HG02623 (cell line): ENCODE results near the gene VEPH1.

ENCODE experiments used
- ATAC-seq: cut with Tn5 transposase; IDR thresholded peaks from one replicate; pipeline ENCODE4 v1.9.1; 2021; ENCODE audit warnings: moderate library complexity; ENCODE audit not compliant: unreplicated experiment

Gene VEPH1

DNA sequence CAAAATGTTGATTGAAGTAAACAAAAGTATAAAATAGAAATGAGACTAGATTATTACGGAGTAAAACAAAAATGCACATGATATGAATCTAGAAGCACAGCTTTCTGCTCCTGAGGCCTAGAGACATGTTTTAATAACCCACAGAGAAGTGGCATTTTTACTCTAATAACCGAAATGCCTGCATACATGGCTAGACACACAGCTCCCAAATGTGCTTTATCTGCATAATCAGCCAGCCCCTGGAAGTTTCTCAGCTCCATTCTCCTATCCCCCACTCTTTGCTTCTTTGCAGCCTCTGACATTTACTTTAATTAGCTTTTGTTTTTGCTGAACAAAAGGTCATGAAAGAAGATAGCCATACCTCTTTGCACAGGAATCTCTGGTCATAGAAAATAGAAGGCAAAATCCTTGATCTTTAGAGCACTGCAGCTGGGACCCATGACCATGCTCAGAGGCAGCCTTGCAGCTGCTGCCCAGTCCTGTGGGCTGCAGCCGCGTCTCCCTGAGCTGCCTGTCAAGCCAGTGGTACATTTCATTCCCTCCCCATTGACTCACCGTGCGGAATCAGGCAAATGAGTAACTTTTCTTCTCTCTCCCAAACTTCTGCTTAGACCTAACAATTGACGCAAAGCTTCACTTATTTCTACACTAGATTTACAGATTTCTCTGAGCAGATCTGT lies at the start of gene VEPH1:
Gene VEPH1, minus strand, starts transcription at position 501 of the 680 bp plus-strand sequence. CDS start 8,067 bp downstream, outside the sequence.
- no peak for ATAC-seq

DNA sequence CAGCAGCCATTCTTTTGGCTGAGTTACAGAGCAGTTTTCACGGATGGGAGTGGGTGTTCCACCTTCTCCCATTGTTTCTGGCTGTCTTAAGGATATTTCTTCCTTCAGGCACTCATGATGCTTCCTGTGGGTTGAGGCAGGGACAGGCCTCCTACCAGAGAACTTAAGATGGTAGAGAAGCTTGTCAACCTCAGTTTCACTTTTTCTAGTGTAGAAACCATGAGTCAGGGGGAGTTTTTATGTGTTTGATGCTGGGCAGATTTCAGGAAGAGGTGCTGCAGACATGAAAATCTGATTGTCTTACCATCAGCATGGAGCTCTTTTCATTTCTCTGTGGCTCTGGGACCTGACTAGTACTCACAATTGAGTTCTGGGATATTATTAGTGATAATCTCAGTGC lies 48.7 kb upstream of the VEPH1 start:
- ATAC-seq: no peak

DNA sequence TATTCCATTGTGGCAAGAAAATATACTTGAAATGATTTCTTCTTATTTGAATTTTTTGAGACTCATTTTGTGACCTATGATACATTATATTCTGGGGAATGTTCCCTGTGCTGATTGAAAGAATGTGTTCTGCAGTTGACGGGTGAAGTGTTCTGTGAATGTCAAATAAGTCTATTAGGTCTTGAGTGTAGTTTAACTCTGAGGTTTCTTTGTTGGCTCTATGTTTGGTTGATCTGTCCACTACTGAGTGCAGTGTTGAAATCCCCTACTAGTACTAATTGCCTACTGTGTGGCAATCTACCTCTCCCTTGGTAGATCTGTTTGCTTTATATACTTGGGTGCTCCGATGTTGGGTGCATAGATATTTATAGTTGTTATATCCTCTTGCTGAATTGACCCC lies 46.3 kb upstream of the VEPH1 start:
- ATAC-seq: no peak

DNA sequence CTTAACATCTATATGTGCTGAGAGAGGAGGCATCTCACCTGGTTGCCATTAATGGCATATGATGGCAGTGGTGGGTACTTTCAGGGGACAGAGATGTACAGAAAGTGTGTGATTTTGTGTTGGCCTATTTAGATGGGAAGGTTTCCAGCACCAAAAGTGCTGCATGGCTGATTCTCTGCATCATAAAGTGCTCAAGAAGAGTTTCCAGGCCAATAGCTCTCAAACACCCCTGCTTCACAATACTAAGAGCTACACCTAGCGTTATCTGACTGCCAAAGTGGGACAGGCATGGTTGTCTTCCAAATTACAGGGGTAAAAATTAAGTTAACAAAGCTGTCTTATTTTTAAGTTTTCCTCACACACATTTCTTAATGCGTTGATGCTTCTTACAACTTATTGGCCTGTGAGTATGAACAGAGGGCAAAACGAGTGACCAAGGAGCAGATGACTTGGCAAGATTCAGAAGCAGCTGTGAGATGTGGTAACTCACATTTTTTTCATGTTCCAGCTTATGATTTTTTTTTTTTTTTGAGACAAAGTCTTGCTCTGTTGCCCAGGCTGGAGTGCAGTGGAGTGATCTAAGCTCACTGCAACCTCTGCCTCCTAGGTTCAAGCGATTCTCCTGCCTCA lies 41.4 kb upstream of the VEPH1 start:
- no peak for ATAC-seq

DNA sequence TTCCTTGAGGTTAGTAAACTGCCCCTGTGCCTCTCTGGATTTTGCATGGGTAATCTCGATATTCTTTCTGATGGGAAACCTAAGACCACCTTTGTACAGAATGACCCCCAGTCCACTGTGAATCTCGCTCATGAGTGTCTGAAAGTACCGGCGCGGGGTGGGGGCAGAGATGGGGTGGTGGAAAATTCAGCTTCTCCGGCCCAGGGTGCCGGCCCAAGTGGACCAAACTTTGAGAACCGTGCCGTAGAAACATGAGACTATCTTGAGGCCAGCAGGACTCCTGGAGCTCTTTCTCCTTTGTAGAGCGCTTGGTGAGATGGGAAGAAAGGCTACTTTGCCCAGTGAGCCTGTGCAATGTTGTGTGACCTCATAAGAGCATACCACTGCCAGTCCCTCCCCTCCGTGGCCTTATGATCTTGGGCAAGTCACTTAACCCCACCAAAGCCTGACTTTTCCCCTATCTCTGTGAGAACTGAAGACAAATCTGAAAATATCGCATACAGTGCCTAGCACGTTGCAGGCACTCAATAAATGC lies 40.4 kb upstream of the VEPH1 start:
- ATAC-seq: no peak

DNA sequence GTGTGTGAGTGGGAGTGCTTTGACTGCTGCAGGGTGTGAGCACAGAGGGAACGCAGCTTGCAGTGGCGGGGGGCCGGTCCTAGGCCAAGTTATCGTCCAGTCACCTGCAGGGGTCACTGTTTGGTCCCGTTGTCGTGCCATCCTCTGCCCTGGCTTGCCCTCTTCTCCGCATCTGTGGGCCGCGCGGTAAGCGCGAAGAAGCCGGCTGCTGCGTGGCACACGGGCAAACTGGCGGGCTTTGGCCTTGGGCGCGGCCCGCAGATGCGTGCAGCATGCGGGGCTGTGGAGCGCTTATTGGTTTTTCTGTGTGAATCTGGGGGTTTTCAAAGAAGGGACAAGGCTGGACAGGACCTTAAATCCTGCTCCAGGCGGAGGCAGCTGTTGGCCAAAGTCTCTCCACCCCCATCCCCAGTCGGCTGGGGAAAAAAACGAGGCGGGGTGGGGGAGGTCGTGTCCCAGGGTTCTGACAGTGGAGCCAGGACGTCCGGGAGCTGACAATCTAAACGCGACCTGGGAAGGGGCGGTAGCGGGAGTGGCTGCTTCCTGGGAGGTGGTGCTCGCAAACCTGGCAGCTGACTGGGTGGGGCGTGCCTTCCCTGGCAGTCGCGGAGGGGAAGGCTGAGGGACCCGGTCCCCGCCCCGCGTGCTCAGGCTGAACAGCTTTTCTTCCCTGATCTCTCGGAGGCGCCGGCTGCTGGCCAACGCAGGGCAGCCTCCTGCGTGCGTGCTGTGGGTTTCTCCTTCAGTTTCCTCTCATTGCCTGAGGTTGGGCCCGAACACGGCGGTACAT lies 39.7 kb upstream of the VEPH1 start:
- ATAC-seq: no peak

DNA sequence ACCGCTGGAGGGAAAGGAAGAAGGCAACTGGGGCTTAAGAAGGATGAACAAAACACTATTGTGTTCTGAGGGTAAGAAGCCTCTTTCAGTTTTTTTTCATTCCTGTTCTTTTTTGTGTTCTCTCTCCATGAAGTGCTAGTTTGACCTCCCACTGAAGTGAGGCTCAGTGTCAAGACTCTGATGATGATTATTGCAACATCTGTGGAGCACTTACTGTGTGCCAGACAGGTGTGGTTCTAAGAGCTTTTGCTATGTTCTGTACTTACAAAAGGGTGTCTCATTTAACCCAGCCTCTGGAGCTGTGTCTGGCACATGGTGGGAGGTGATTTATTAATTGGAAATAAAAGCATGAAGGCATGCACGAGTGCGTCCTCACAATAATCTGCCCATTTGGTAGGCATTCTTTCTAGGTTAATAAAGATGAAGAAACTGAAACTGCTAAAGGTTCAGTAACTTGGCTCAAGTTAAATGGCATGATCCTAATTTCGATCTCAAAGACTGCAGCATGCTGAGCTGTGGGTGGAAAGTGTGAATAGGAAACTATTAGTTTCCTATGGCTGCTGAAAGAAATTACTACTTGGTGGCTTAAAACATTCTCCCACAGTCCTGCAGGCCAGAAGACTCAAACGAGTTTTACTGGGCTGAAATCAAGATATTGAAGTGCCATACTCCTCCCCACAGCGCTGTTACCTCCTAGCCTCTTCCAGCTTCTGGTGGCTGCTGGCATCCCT lies 38.5 kb upstream of the VEPH1 start:
- no peak for ATAC-seq

DNA sequence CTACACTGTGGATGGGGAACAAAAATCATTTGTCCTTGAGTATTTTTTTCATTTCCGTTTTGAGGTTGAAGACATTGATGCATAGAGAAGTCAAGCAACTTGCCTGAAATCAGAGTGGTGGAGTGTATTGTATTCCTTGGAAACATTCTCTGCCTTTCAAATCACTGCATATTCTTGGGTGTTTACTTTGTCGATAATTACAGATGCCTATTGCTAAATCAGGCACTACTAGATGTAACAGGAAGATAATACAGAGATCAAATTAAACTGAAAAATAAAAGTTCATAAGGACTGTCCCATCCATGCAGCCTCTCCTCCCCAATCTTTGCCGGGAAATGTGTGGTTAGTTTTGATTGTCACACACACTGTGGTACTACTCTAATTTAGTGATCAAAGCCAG lies 37.4 kb upstream of the VEPH1 start:
- no peak for ATAC-seq

DNA sequence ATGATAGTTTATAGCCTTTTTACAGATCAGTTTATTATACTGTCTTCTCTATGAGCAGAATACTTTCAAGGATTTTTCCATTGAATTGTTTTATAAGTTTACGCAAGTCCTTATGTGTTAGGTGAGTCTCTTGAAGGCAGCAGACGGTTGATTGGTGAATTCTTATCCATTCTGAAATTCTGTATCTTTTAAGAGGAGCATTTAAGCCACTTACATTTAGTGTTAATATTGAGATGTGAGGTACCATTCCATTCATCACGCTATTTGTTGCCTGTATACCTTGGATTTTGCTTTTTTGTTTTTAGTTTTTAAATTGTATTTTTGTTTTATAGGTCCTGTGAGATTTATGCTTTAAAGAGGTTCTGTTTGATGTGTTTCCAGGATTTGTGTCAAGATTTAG lies 32.5 kb upstream of the VEPH1 start:
- no peak for ATAC-seq

DNA sequence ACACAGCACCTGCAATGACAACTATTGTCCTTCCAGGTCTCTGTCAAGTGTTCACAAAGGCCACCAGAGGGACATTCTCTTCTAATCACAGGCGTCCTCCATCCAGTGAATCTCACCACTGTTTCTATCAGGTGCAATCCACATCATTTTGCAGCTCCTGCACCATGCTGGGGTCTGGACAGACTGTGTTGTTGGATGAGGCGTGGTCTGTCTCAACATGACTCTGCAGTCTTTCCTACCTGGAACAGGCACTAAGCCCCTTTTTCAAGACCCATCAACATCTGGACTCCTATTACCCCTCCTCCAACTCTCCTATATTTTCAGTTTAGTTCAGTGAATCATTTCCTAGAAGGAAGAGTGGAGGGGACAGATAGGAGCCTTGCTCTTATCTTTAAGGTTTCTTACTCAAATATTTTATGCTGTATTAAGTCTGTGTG lies 31.5 kb upstream of the VEPH1 start:
- ATAC-seq: no peak

DNA sequence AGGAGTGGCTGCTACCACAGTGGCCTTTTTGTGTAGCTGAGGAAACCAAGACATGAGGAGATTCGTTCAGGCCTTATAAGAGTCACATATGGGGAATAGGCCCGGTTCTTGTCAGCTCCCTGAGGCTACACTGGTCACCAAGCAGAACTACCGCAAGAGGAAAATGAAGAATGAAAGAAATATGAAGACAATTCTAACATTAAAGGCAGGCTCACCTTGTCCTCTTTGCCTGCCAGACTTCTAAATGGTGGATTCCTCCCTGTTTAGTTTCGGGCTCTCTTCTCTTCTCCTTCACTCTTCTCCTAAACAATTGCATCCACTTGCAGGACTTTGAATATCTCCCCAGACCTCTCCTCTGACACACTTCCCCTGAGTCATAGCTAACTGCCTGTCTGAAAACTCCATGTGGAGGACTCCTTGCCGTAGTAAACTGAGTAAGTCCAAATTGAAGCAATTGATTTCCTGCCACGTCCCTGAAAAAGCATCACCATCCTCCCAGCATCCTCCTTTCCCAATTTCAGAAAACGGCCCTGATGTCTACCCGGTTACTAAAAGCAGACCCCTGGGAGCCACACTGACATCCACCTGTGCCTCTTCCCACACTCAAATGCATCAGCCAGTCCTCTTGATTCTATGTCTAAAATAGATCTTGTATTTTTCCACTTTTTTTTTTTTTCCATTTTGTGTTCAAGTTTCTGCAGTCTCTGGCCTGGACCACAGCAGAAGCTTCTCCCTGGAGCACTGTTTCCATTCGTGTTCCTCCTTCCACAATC lies 30.3 kb upstream of the VEPH1 start:
- ATAC-seq: no peak

DNA sequence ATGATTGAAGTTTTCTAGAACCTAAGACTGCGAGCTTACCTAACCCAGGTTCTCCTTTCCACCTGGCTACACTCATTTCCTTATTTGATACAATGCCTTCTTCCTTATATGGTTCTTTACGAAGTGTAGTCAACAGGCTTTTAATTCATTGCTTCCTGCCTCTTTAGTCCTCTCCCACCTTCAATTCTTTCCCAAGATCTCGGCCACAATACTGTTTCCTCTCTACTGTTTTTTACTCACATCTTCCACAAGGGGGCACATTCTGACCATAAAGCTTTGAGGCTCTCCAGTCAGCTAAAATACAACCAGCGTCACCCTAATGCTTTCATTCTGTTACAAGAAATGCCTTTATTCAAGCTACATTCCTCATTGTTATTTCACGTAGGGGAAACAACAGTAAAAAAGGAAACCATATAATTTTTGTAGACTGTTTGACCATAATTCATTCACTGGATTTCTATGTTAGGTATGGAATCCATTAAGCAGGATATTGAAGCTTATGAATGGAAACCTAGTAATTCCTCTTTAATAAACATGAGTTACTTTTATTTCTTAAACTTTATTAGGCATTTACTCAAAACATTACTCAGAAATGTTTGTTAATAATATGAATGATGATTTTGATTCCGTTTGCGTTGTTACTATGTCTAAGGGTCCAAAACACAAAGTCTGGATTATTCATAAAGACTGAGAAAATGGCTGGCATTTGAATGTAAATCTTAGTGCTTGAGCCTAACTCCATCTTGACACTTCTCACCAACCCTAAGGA lies 29.5 kb upstream of the VEPH1 start:
- peak; percentile 91 for ATAC-seq

DNA sequence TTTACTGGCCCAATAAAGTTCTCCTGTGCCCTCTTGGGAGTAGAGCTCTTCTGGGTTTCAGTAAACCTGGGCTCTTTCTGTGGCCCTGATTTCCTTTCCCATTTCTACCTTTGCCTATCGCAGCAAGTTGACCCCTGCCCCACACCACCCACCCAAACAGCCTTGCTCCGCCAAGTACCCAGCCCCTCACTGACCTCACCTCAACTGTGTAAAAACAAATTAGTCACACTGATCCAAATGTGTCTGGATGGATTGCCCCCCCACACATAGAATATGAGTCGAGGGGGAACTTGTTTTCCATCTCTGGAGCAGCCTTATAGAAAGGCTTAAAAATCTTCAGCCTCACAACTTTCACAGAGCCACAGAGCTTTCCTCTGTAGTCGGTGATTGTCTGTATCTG lies 28.6 kb upstream of the VEPH1 start:
- ATAC-seq: no peak

DNA sequence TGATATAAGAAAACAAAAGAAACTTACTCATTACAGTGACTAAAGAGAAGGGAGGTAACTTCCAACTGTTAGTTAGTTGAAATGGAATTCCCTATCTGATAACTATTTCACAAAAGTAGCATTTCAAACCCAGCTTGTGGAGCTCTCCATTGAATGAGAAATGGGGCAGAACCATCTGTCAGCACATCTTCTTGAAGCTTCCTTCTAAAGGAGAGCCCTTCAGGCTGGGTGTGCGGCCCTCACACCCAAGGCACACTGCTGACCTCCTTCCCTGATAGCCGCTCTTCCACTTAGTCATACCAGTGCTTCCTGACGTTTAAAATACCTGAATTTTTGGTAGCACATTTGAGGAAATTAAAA lies 28.1 kb upstream of the VEPH1 start:
- ATAC-seq: no peak

DNA sequence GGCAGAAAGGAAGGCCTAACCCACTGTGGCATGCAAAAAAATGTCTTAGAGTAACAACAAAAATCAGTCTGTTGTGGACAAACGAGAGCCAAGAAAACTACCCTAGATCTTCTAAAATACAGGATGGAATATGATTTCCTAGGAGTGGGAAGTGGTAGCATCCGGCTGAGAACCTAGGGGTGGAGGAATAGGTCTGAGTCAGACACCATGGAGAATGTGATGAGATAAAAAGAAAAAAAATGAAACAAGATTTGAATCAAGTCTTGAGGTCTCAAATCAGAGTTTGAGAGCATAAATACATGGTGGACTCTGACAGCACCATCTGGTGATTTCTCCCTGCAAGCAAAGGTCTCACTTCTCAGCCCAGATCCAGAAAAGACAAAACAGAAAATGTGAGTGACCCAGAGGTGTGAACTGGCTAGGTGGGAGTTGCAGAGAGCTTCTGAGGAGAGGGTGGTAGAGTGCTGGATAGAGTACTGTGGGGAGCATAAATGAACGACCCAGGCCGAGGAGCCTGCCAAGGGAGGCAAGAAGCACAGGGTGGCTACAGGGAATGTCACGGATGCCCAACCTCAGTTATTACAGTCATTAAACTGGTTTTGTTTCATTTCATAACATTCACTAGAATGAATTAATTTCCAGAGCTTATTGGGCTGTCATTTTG lies 27.6 kb upstream of the VEPH1 start:
- ATAC-seq: no peak

DNA sequence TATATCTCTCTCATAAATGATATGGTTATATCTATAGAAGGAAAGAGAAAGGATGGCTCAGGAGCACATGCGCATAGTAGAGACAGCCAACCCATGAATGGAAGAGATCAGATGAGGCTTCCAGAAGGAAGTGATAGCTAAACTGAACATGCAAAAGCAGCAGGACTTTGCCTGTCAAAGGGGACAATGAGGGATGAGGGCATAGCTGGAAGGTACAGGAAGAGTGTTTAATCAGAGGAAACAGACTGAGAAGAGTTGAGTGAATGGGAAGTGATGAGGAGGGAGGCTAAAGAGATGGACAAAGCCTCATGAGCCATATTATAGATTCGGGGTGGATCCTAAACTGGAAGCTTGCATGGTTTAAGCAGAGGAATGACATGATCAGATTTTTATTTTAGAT lies 26.5 kb upstream of the VEPH1 start:
- ATAC-seq: no peak

DNA sequence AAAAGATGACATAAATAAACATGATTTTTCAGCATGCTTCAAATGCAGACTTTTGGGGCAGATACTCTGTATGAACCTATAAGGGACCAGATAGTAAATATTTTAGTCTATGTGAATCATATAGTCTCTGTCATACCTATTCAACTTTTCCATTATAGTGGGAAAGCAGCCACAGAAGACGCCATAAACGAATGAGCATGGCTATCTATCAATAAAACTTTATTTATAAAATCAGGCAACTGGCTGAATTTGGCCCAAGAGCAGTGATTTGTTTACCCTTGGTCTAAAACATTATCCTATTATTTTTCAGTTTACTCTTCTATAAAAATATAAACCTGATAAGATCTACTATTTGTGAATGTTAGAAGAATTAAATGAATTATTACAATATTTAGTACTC lies 25.9 kb upstream of the VEPH1 start:
- no peak for ATAC-seq

DNA sequence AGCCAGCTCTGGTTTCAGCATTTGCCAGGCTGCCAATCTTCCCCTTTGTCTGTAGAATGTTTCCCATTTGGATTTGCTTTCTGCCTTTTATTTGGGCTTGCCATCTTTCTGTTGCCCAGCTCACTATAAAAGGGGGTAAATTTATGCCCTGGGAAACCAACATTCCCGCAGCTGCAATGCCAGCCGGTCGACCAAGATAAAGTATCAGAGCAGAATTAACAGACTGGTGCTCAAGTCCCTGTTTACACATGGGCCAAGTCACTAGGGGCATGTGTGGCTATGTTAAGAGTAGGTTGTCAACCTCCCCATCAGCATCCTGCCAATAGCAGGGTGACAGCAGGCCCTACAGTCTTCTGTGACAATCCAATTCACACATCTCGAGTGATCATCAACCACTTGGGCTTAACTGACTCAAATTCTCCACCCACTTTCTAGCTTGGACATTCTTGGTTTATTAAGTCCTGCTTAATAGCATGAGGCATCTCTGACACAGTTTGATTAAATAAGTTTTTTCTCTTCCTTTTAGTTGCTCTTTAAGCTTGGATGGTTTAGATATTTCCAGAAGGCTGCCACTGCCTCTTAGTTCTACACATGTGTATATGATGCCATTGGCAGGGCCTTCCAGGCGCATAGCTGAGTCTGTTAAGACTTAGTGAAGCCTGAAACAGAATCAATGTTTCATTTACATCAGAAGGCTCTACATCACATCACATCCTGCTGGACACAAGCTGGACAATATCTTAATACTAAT lies 24.1 kb upstream of the VEPH1 start:
- ATAC-seq: no peak
